IPS-18a (cell line): ENCODE measurements around the gene XPNPEP3.
"Not testable (repeated sequence)": the region's sequence is repeated elsewhere in the genome, so short reads cannot be mapped to it uniquely, and the experiment has no call there.

Source experiments
- H3K27ac ChIP-seq: one replicate; pipeline ENCODE4 v1.5.1; 2013; ENCODE audit warnings: low read length
- H3K27me3 ChIP-seq: one replicate; pipeline ENCODE4 v1.6.1; 2013; ENCODE audit warnings: mild to moderate bottlenecking, low read length; ENCODE audit not compliant: control insufficient read depth, insufficient read depth
- H3K36me3 ChIP-seq: one replicate; pipeline ENCODE4 v1.6.1; 2013; ENCODE audit warnings: low read depth, low read length; ENCODE audit not compliant: control insufficient read depth
- H3K4me1 ChIP-seq: one replicate; pipeline ENCODE4 v1.6.1; 2013; ENCODE audit warnings: low read depth, low read length; ENCODE audit not compliant: control insufficient read depth
- H3K4me3 ChIP-seq: one replicate; pipeline ENCODE4 v1.5.1; 2013; ENCODE audit warnings: low read length
- H3K9ac ChIP-seq: one replicate; pipeline ENCODE4 v1.6.1; 2013; ENCODE audit warnings: mild to moderate bottlenecking, low read length, moderate library complexity
- H3K9me3 ChIP-seq: one replicate; pipeline ENCODE4 v1.6.1; 2013; ENCODE audit warnings: low read depth, low read length; ENCODE audit not compliant: control insufficient read depth

The XPNPEP3 gene

GRCh38 chr22:40856513-40857308 is at the start of gene XPNPEP3, which contains the start of gene ST13:
Gene XPNPEP3, plus strand, starts transcription at chr22:40857148. Its CDS starts 34 bp downstream, at chr22:40857182.
Gene ST13, minus strand, starts transcription at chr22:40856639. Its CDS starts 99 bp downstream, at chr22:40856540.
- Histone ChIP-seq H3K36me3 (peaks cover 15% of the 10 kb centered on the region), H3K27ac (peak within 1 kb of the TSS; percentile 99), H3K9ac (peak within 1 kb of the TSS; percentile 99), H3K4me3 (peak within 1 kb of the TSS; percentile 94), H3K9me3 (no peaks in the 10 kb centered on the region), H3K27me3 (no peaks in the 10 kb centered on the region), H3K4me1 (peaks cover 17% of the 10 kb centered on the region)

GRCh38 chr22:40808018-40808841 is 48.7 kb upstream of the XPNPEP3 start:
- Histone ChIP-seq H3K27ac (no peak overlapping the region), H3K9me3 (no peaks in the 10 kb centered on the region), H3K4me3 (no peak overlapping the region), H3K9ac (no peak overlapping the region), H3K36me3 (no peaks in the 10 kb centered on the region), H3K27me3 (no peaks in the 10 kb centered on the region), H3K4me1 (no peaks in the 10 kb centered on the region)

GRCh38 chr22:40813912-40814315 is 43.0 kb upstream of the XPNPEP3 start:
- no peak overlapping the region for H3K9ac ChIP-seq
- H3K36me3 ChIP-seq = peaks cover 5% of the 10 kb centered on the region
- H3K4me1 ChIP-seq = no peaks in the 10 kb centered on the region
- H3K4me3 ChIP-seq = no peak overlapping the region
- no peaks in the 10 kb centered on the region for H3K27me3 ChIP-seq
- H3K9me3 ChIP-seq = no peaks in the 10 kb centered on the region
- no peak overlapping the region for H3K27ac ChIP-seq

- Histone ChIP-seq H3K9me3 (no peaks in the 10 kb centered on the region), H3K27me3 (no peaks in the 10 kb centered on the region), H3K36me3 (peaks cover 8% of the 10 kb centered on the region), H3K4me3 (peak overlapping the region; percentile 100), H3K4me1 (peaks cover 8% of the 10 kb centered on the region), H3K27ac (no peak overlapping the region), H3K9ac (no peak overlapping the region)
Measured at GRCh38 chr22:40817737-40818136, 39.2 kb upstream of the XPNPEP3 start.

GRCh38 chr22:40818192-40818746 is 38.7 kb upstream of the XPNPEP3 start:
- Histone ChIP-seq H3K9ac (peak overlapping the region; percentile 86), H3K4me3 (peak overlapping the region; percentile 100), H3K27ac (peak overlapping the region; percentile 59), H3K4me1 (peaks cover 8% of the 10 kb centered on the region), H3K27me3 (no peaks in the 10 kb centered on the region), H3K9me3 (no peaks in the 10 kb centered on the region), H3K36me3 (peaks cover 10% of the 10 kb centered on the region)

GRCh38 chr22:40818747-40819598 is 38.0 kb upstream of the XPNPEP3 start, which contains the start of gene SLC25A17:
Gene SLC25A17, minus strand, starts transcription at chr22:40819346. Its CDS starts 98 bp downstream, at chr22:40819248.
- Histone ChIP-seq H3K9me3 (no peaks in the 10 kb centered on the region), H3K9ac (peak within 1 kb of the TSS; percentile 86), H3K4me1 (peaks cover 8% of the 10 kb centered on the region)

GRCh38 chr22:40819599-40820140 is 37.3 kb upstream of the XPNPEP3 start:
- H3K27ac ChIP-seq = peak overlapping the region; percentile 35
- peak overlapping the region; percentile 53 for H3K9ac ChIP-seq
- H3K4me1 ChIP-seq = peaks cover 8% of the 10 kb centered on the region
- H3K9me3 ChIP-seq = no peaks in the 10 kb centered on the region
- peaks cover 23% of the 10 kb centered on the region for H3K36me3 ChIP-seq
- peak overlapping the region; percentile 100 for H3K4me3 ChIP-seq
- H3K27me3 ChIP-seq = no peaks in the 10 kb centered on the region

More at GRCh38 chr22:40818747-40819598, 38.0 kb upstream of the XPNPEP3 start, which contains the start of gene SLC25A17:
- Histone ChIP-seq H3K27me3 (no peaks in the 10 kb centered on the region), H3K4me3 (peak within 1 kb of the TSS; percentile 100), H3K27ac (peak within 1 kb of the TSS; percentile 59), H3K36me3 (peaks cover 16% of the 10 kb centered on the region)

GRCh38 chr22:40823426-40823825 is 33.5 kb upstream of the XPNPEP3 start:
- H3K9ac ChIP-seq = no peak overlapping the region
- no peaks in the 10 kb centered on the region for H3K9me3 ChIP-seq
- no peak overlapping the region for H3K4me3 ChIP-seq
- H3K36me3 ChIP-seq = peaks cover 40% of the 10 kb centered on the region
- H3K27ac ChIP-seq = no peak overlapping the region
- H3K4me1 ChIP-seq = peaks cover 18% of the 10 kb centered on the region
- no peaks in the 10 kb centered on the region for H3K27me3 ChIP-seq

GRCh38 chr22:40826292-40826691 is 30.7 kb upstream of the XPNPEP3 start:
- not testable (repeated sequence) for H3K27ac ChIP-seq, H3K27me3 ChIP-seq, H3K9me3 ChIP-seq, H3K4me3 ChIP-seq, H3K9ac ChIP-seq
- Histone ChIP-seq H3K4me1 (peaks cover 10% of the 10 kb centered on the region), H3K36me3 (peaks cover 63% of the 10 kb centered on the region)

- no peak overlapping the region for H3K9ac ChIP-seq
- H3K36me3 ChIP-seq = peaks cover 71% of the 10 kb centered on the region
- H3K9me3 ChIP-seq = no peaks in the 10 kb centered on the region
- H3K27ac ChIP-seq = no peak overlapping the region
- H3K4me3 ChIP-seq = peak overlapping the region; percentile 25
- H3K27me3 ChIP-seq = no peaks in the 10 kb centered on the region
- H3K4me1 ChIP-seq = peaks cover 10% of the 10 kb centered on the region
Measured at GRCh38 chr22:40826984-40827741, 29.8 kb upstream of the XPNPEP3 start.
